Activated naive CD4-positive, alpha-beta T cell treated with Interleukin-2 at 50 U/mL for 16 hours (primary cell): ENCODE measurements around the gene DLGAP3.

Experiments used
- DNase-seq: peaks from one replicate; pipeline ENCODE4 v3.0.0-alpha.2; 2020

The DLGAP3 gene

GRCh38 chr1:34865981-34866761 lies 63.3 kb downstream of the DLGAP3 start:
- peak; percentile 95 for DNase-seq

GRCh38 chr1:34865573-34865972 lies 63.9 kb downstream of the DLGAP3 start:
- DNase-seq, result no peak

GRCh38 chr1:34864759-34865158 lies 64.7 kb downstream of the DLGAP3 start:
- no peak for DNase-seq

GRCh38 chr1:34863501-34863900 lies 65.9 kb downstream of the DLGAP3 start:
- no peak for DNase-seq

GRCh38 chr1:34859446-34860200 lies 69.8 kb downstream of the DLGAP3 start, which contains the start of gene SMIM12:
Gene SMIM12 (minus strand): TSS chr1:34859749. CDS start chr1:34855977, 3,772 bp downstream.
- DNase-seq, result peak; percentile 95

GRCh38 chr1:34858901-34859445 lies 70.5 kb downstream of the DLGAP3 start:
- DNase-seq, result peak; percentile 52

- DNase-seq, result no peak
These were observed 72.8 kb downstream of the DLGAP3 start for GRCh38 chr1:34856697-34857096.

GRCh38 chr1:34852677-34853217 lies 76.7 kb downstream of the DLGAP3 start:
- DNase-seq, result peak; percentile 91

- no peak for DNase-seq
These were observed 77.9 kb downstream of the DLGAP3 start for GRCh38 chr1:34851431-34852105.

GRCh38 chr1:34850382-34850781 lies 79.1 kb downstream of the DLGAP3 start:
- DNase-seq, result no peak

GRCh38 chr1:34847094-34847493 lies 82.4 kb downstream of the DLGAP3 start:
- DNase-seq, result no peak

- no peak for DNase-seq
These were observed 83.2 kb downstream of the DLGAP3 start for GRCh38 chr1:34846265-34846664.

GRCh38 chr1:34845131-34845901 lies 84.1 kb downstream of the DLGAP3 start:
- no peak for DNase-seq

GRCh38 chr1:34844252-34844634 lies 85.2 kb downstream of the DLGAP3 start:
- no peak for DNase-seq

GRCh38 chr1:34843392-34844251 lies 85.8 kb downstream of the DLGAP3 start:
- no peak for DNase-seq

GRCh38 chr1:34842952-34843371 lies 86.5 kb downstream of the DLGAP3 start:
- no peak for DNase-seq

GRCh38 chr1:34842073-34842472 lies 87.4 kb downstream of the DLGAP3 start:
- DNase-seq, result no peak

- no peak for DNase-seq
These were observed 89.0 kb downstream of the DLGAP3 start for GRCh38 chr1:34840426-34840825.

GRCh38 chr1:34839526-34840305 lies 89.7 kb downstream of the DLGAP3 start:
- DNase-seq, result no peak

- DNase-seq, result no peak
These were observed 95.7 kb downstream of the DLGAP3 start for GRCh38 chr1:34833711-34834110.
